ENCODE data around the gene SIAH2. TPM values are rescaled to one million over a fixed set of nuclear protein-coding genes. Genes with fewer than 3 reads are reported as not detected.
A peak's percentile ranks its signal among the peaks of the same experiment; 100 is the strongest.

SIAH2 gene
- total RNA-seq, 1 donor from 2014 or later, result 23.0 TPM

- TF ChIP-seq CTCF (IDR thresholded peaks at IDR 0.05; ENCODE audit: borderline replicate concordance), result no peak
- intact Hi-C loops (cut with micrococcal nuclease), result loop anchor here (10.0 kb wide), 1 partner anchor 415 kb away; no protein-coding TSS in a partner anchor
- no peaks in the 10 kb centered on the region for H3K27me3 ChIP-seq (ENCODE audit: low read depth)
- peak overlapping the region; percentile 28 for H3K27ac ChIP-seq (replicated peaks)
- no peaks in the 10 kb centered on the region for H3K36me3 ChIP-seq
- H3K4me1 ChIP-seq, result peaks cover 35% of the 10 kb centered on the region
- no peak for DNase-seq
- no peak overlapping the region for H3K4me3 ChIP-seq
- H3K9me3 ChIP-seq (replicated peaks), result no peaks in the 10 kb centered on the region
Observed at GRCh38 chr3:150729682-150730360, 33.1 kb downstream of the SIAH2 start.

GRCh38 chr3:150727653-150728502 lies 35.1 kb downstream of the SIAH2 start:
- H3K9me3 ChIP-seq (replicated peaks), result no peaks in the 10 kb centered on the region
- no peak for TF ChIP-seq CTCF (IDR thresholded peaks at IDR 0.05; ENCODE audit: borderline replicate concordance)
- H3K4me3 ChIP-seq, result no peak overlapping the region
- no peak for DNase-seq
- peaks cover 17% of the 10 kb centered on the region for H3K4me1 ChIP-seq
- no peaks in the 10 kb centered on the region for H3K36me3 ChIP-seq
- intact Hi-C loops (cut with micrococcal nuclease), result loop anchor here (10.0 kb wide), 1 partner anchor 417 kb away; no protein-coding TSS in a partner anchor
- H3K27ac ChIP-seq (replicated peaks), result peak overlapping the region; percentile 55
- no peaks in the 10 kb centered on the region for H3K27me3 ChIP-seq (ENCODE audit: low read depth)

GRCh38 chr3:150725548-150725947 lies 37.4 kb downstream of the SIAH2 start:
- intact Hi-C loops (cut with micrococcal nuclease), result loop anchor here (10.0 kb wide), 1 partner anchor 419 kb away; no protein-coding TSS in a partner anchor
- DNase-seq, result no peak
- H3K4me1 ChIP-seq, result peaks cover 22% of the 10 kb centered on the region
- H3K27ac ChIP-seq (replicated peaks), result no peak overlapping the region
- no peak for TF ChIP-seq CTCF (IDR thresholded peaks at IDR 0.05; ENCODE audit: borderline replicate concordance)
- H3K27me3 ChIP-seq (ENCODE audit: low read depth), result no peaks in the 10 kb centered on the region
- H3K9me3 ChIP-seq (replicated peaks), result no peaks in the 10 kb centered on the region
- no peak overlapping the region for H3K4me3 ChIP-seq
- no peaks in the 10 kb centered on the region for H3K36me3 ChIP-seq

- no peaks in the 10 kb centered on the region for H3K27me3 ChIP-seq (ENCODE audit: low read depth)
- H3K9me3 ChIP-seq (replicated peaks), result no peaks in the 10 kb centered on the region
- H3K36me3 ChIP-seq, result no peaks in the 10 kb centered on the region
- TF ChIP-seq CTCF (IDR thresholded peaks at IDR 0.05; ENCODE audit: borderline replicate concordance), result no peak
- intact Hi-C loops (cut with micrococcal nuclease), result loop anchor here (5.0 to 10.0 kb wide), 2 partner anchors 143 to 421 kb away; no protein-coding TSS in a partner anchor
- no peak overlapping the region for H3K27ac ChIP-seq (replicated peaks)
- peaks cover 18% of the 10 kb centered on the region for H3K4me1 ChIP-seq
- no peak overlapping the region for H3K4me3 ChIP-seq
- no peak for DNase-seq
Observed at GRCh38 chr3:150723946-150724345, 39.0 kb downstream of the SIAH2 start.

GRCh38 chr3:150722267-150722666 lies 40.7 kb downstream of the SIAH2 start:
- no peak overlapping the region for H3K4me3 ChIP-seq

More at GRCh38 chr3:150722267-150722666, 40.7 kb downstream of the SIAH2 start:
- no peaks in the 10 kb centered on the region for H3K27me3 ChIP-seq (ENCODE audit: low read depth)
- no peak for DNase-seq
- H3K9me3 ChIP-seq (replicated peaks), result no peaks in the 10 kb centered on the region
- TF ChIP-seq CTCF (IDR thresholded peaks at IDR 0.05; ENCODE audit: borderline replicate concordance), result no peak
- peaks cover 5% of the 10 kb centered on the region for H3K4me1 ChIP-seq
- intact Hi-C loops (cut with micrococcal nuclease), result loop anchor here (5.0 to 10.0 kb wide), 2 partner anchors 145 to 423 kb away; no protein-coding TSS in a partner anchor
- H3K27ac ChIP-seq (replicated peaks), result no peak overlapping the region
- no peaks in the 10 kb centered on the region for H3K36me3 ChIP-seq

Measured in left ventricle myocardium inferior (tissue), 1 donor.